ENCODE measurements around the gene ZBP1. TPM values are rescaled to one million over a fixed set of nuclear protein-coding genes. Genes with fewer than 3 reads are reported as not detected.

Gene ZBP1
- total RNA-seq, 1 experiment from 2014 or later = not detected

GRCh38 chr20:57650756-57651483, 30.7 kb upstream of the ZBP1 start:
- no peaks in the 10 kb centered on the region for H3K36me3 ChIP-seq (ENCODE audit: control insufficient read depth in 1 of 2, insufficient read depth in 2 of 2, low read length in 2 of 2)
- ATAC-seq (no peak), DNase-seq (ENCODE audit: low read depth, low spot score) (no peak)
- TF ChIP-seq MAX (IDR thresholded peaks at IDR 0.05) (no peak), CEBPB (IDR thresholded peaks at IDR 0.05; ENCODE audit: low read depth) (no peak), EGR1 (IDR thresholded peaks at IDR 0.05; ENCODE audit: low read depth) (no peak), FOSL1 (IDR thresholded peaks at IDR 0.05; ENCODE audit: low read depth) (no peak), TCF7L2 (IDR thresholded peaks at IDR 0.05; ENCODE audit: borderline replicate concordance, extremely low read depth, insufficient read depth, insufficient read length) (no peak), EZH2 (IDR thresholded peaks at IDR 0.05) (no peak), JUND (IDR thresholded peaks at IDR 0.05) (no peak), RAD21 (IDR thresholded peaks at IDR 0.05; ENCODE audit: low read depth) (no peak), ZNF274 (IDR thresholded peaks at IDR 0.05; ENCODE audit: low read depth, low read length) (no peak), ELF1 (IDR thresholded peaks at IDR 0.05; ENCODE audit: borderline replicate concordance, low read depth) (no peak), ATF3 (IDR thresholded peaks at IDR 0.05) (no peak), SP1 (IDR thresholded peaks at IDR 0.05; ENCODE audit: low read depth) (no peak), REST (IDR thresholded peaks at IDR 0.05; ENCODE audit: low read depth) (no peak), POLR2AphosphoS5 (IDR thresholded peaks at IDR 0.05; ENCODE audit: low read depth, low read length) (no peak), SIN3A (IDR thresholded peaks at IDR 0.05; ENCODE audit: low read depth) (no peak), CTCF (IDR thresholded peaks at IDR 0.05 in 2 of 3, conservative IDR thresholded peaks at IDR 0.05 in 1 of 3; ENCODE audit: borderline replicate concordance in 1 of 3, insufficient read depth in 1 of 3, low read depth in 2 of 3, low read length in 2 of 3) (no peak), ZFX (IDR thresholded peaks at IDR 0.05) (no peak), EZH2phosphoT487 (IDR thresholded peaks at IDR 0.05; ENCODE audit: borderline replicate concordance) (no peak), CBX3 (IDR thresholded peaks at IDR 0.05; ENCODE audit: low read depth) (no peak), ZBTB33 (IDR thresholded peaks at IDR 0.05; ENCODE audit: extremely low read depth, insufficient replicate concordance, low read length) (no peak)
- H3K4me2 ChIP-seq (ENCODE audit: low read length) = no peak overlapping the region
- H4K20me1 ChIP-seq (ENCODE audit: insufficient read depth) = no peaks in the 10 kb centered on the region
- H3K4me1 ChIP-seq (ENCODE audit: control insufficient read depth in 1 of 2, insufficient read depth in 2 of 2, low read length in 2 of 2) = no peaks in the 10 kb centered on the region
- POLR2A ChIA-PET = no interaction called here
- no peaks in the 10 kb centered on the region for H3K79me2 ChIP-seq (ENCODE audit: insufficient read depth, low read length)
- no peak overlapping the region for H3K27ac ChIP-seq (ENCODE audit: low read depth, low read length)
- H3K9me2 ChIP-seq (ENCODE audit: insufficient read depth) = no peaks in the 10 kb centered on the region
- H3K9me3 ChIP-seq (ENCODE audit: control insufficient read depth in 1 of 2, insufficient read depth in 1 of 2, low read depth in 1 of 2, low read length in 2 of 2) = no peaks in the 10 kb centered on the region
- H3K27me3 ChIP-seq (ENCODE audit: insufficient read depth, low read length) = peaks cover 36% of the 10 kb centered on the region
- no peak overlapping the region for H3K9ac ChIP-seq (ENCODE audit: low read length)
- no peak overlapping the region for H2AFZ ChIP-seq (ENCODE audit: low read depth, low read length, poor library complexity, severe bottlenecking)
- CTCF ChIA-PET = no interaction called here
- no TSS peak for BruUV-seq (replicated peaks)
- H3K4me3 ChIP-seq (replicated peaks in 1 of 2; ENCODE audit: low read depth in 1 of 2, low read length in 2 of 2) = no peak overlapping the region
- RAD21 ChIA-PET (ENCODE audit: low non-redundant PET in 1 of 2, low total read pairs in 2 of 2, uncharacterized antibody in 2 of 2, unreplicated experiment in 2 of 2) = no interaction called here
- intact Hi-C loops (cut with micrococcal nuclease) = loop anchor here (5.0 kb wide), 1 partner anchor 376 kb away; no protein-coding TSS in a partner anchor

Measured in HCT116 (cell line).